B cell (primary cell): Measurements from ENCODE around the gene SIPA1L3. TPM values are rescaled to one million over a fixed set of nuclear protein-coding genes. Genes with fewer than 3 reads are reported as not detected.

Experiments used
- ATAC-seq: fragments of 200-7000 bp; cut with Tn5 transposase; one replicate; pipeline ENCODE4 v1.10.0; 2021; ENCODE audit warnings: low read depth, mild to moderate bottlenecking, moderate number of reproducible peaks, moderate library complexity
- CTCF ChIA-PET: fragments of 350-600 bp; sonication (Branson Sonifier 250); formaldehyde crosslinking; loops from one replicate; lab custom pipeline; 2021; ENCODE audit warnings: antibody characterized with exemption, inconsistent platforms; lab: Charles Lee
- POLR2A ChIA-PET: fragments of 350-600 bp; sonication (Branson Sonifier 250); formaldehyde crosslinking; loops from one replicate; lab custom pipeline; 2021; ENCODE audit warnings: antibody characterized with exemption; lab: Charles Lee
- DNase-seq: peaks from one replicate; pipeline ENCODE4 v3.0.0; 2013
- H2AFZ ChIP-seq: 2 replicates; pipeline ENCODE4 v1.6.1; 2012; ENCODE audit warnings: mild to moderate bottlenecking, low read depth, low read length; ENCODE audit not compliant: insufficient read depth, poor library complexity, severe bottlenecking
- H3K27ac ChIP-seq, 2 donors: 1 replicate in 1 of 2; 2 replicates in 1 of 2; pipeline ENCODE4 v1.5.1; 2012 to 2013; ENCODE audit warnings: low read length in 2 of 2, mild to moderate bottlenecking in 2 of 2, moderate library complexity in 1 of 2
- H3K27me3 ChIP-seq, 4 experiments: fragments of 200-600 bp in 1 of 4; sonication (generic) in 1 of 4; replicated peaks in 1 of 4; 1 replicate in 2 of 4; 2 replicates in 2 of 4; pipeline versions ENCODE4 v1.6.1 to v1.7.0; 2013 to 2016; ENCODE audit warnings: low read length in 3 of 4, mild to moderate bottlenecking in 2 of 4, mixed read lengths in 1 of 4, moderate library complexity in 1 of 4; ENCODE audit not compliant: insufficient read depth in 4 of 4, control insufficient read depth in 3 of 4; ENCODE audit errors: control extremely low read depth in 1 of 4
- H3K36me3 ChIP-seq, 2 experiments: replicated peaks in 1 of 2; 1 replicate in 1 of 2; 2 replicates in 1 of 2; pipeline versions ENCODE4 v1.6.1 to v1.7.1; 2013; ENCODE audit warnings: low read length in 1 of 2; ENCODE audit not compliant: insufficient read depth in 2 of 2, control insufficient read depth in 1 of 2; ENCODE audit errors: control extremely low read depth in 1 of 2, extremely low read depth in 1 of 2
- H3K4me1 ChIP-seq, 2 donors: fragments of 200-600 bp in 1 of 2; sonication (generic) in 1 of 2; 1 replicate in 1 of 2; 2 replicates in 1 of 2; pipeline versions ENCODE4 v1.5.1 to v1.6.1; 2013 to 2017; ENCODE audit warnings: low read length in 2 of 2; ENCODE audit not compliant: control insufficient read depth in 2 of 2, insufficient read depth in 2 of 2
- H3K4me2 ChIP-seq: replicated peaks from 2 replicates; pipeline ENCODE3; 2012; ENCODE audit warnings: mild to moderate bottlenecking, low read depth, low read length; ENCODE audit not compliant: poor library complexity, severe bottlenecking
- H3K4me3 ChIP-seq, 5 experiments: fragments of 200-600 bp in 1 of 5; sonication (generic) in 1 of 5; 1 replicate in 3 of 5; 2 replicates in 2 of 5; pipeline versions ENCODE4 v1.5.1 to v1.7.0; 2011 to 2016; ENCODE audit warnings: low read length in 4 of 5, mild to moderate bottlenecking in 4 of 5, low read depth in 2 of 5, control low read depth in 1 of 5, moderate library complexity in 1 of 5; ENCODE audit not compliant: insufficient read depth in 1 of 5; ENCODE audit errors: control extremely low read depth in 1 of 5, extremely low read depth in 1 of 5
- H3K79me2 ChIP-seq: fragments of 200-600 bp; sonication (generic); one replicate; pipeline ENCODE4 v1.6.0; 2016; ENCODE audit warnings: low read length; ENCODE audit not compliant: control insufficient read depth, insufficient read depth
- H3K9ac ChIP-seq: fragments of 200-600 bp; sonication (generic); 2 replicates; pipeline ENCODE4 v1.6.1; 2017; ENCODE audit warnings: mild to moderate bottlenecking, low read length, moderate library complexity
- H3K9me3 ChIP-seq, 3 donors: one replicate each; pipeline versions ENCODE4 v1.6.1 to v1.7.1; 2013; ENCODE audit warnings: low read length in 2 of 3; ENCODE audit not compliant: control insufficient read depth in 2 of 3, insufficient read depth in 1 of 3; ENCODE audit errors: control extremely low read depth in 1 of 3
- H4K20me1 ChIP-seq: 2 replicates; pipeline ENCODE4 v1.6.0; 2012; ENCODE audit warnings: mild to moderate bottlenecking, low read length; ENCODE audit not compliant: insufficient read depth, control insufficient read depth, poor library complexity, severe bottlenecking
- H3K27ac Mint-ChIP-seq: one replicate; pipeline ENCODE4 v1.8.0; 2021; ENCODE audit warnings: mixed read lengths
- H3K27me3 Mint-ChIP-seq: one replicate; pipeline ENCODE4 v1.8.0; 2021; ENCODE audit warnings: mixed read lengths
- H3K4me1 Mint-ChIP-seq: one replicate; pipeline ENCODE4 v1.8.0; 2021; ENCODE audit warnings: mixed read lengths
- H3K4me3 Mint-ChIP-seq: one replicate; pipeline ENCODE4 v1.8.0; 2021; ENCODE audit warnings: mixed read lengths
- H3K9me3 Mint-ChIP-seq: one replicate; pipeline ENCODE4 v1.8.0; 2022; ENCODE audit warnings: mixed read lengths; ENCODE audit not compliant: insufficient read depth
- CTCF ChIP-seq: fragments of 200-600 bp; IDR thresholded peaks from one replicate; pipeline ENCODE4 v1.8.0; 2022; ENCODE audit warnings: antibody characterized with exemption, mild to moderate bottlenecking
- EZH2 ChIP-seq: IDR thresholded peaks from 2 replicates; pipeline ENCODE4 v1.6.1; 2012; ENCODE audit warnings: borderline replicate concordance, low read depth, mild to moderate bottlenecking, moderate library complexity, low read length; ENCODE audit not compliant: insufficient read depth, poor library complexity, severe bottlenecking
- WGBS: methylation state at CpG from one replicate; pipeline ENCODE4 v1.1.5; 2013; ENCODE audit warnings: missing lambda C conversion rate; ENCODE audit not compliant: insufficient coverage; 5-methylcytosine and 5-hydroxymethylcytosine counted together
- intact Hi-C: fragments of 100-400 bp; cut with micrococcal nuclease; formaldehyde crosslinking; loops from one replicate; pipeline ENCODE4 v1.10.0; 2022
- polyA plus RNA-seq: library from polyadenylated mRNA; depleted of rRNA; stranded (reverse); fragments of >200 nt; gene quantifications from 2 replicates; pipeline ENCODE4 v1.2.3, GENCODE V29; 2012
- total RNA-seq, 2 donors: library from RNA; stranded (reverse); fragments of 120-200 nt in 1 of 2; gene quantifications; 1 replicate in 1 of 2; 2 replicates in 1 of 2; pipeline versions ENCODE4 v1.2.3 to v1.2.4, GENCODE V29; 2013 to 2022

Gene SIPA1L3
- total and polyA plus RNA-seq, 2 donors (not counting 1 experiment from before 2014, with no cell fraction given): 48.3 to 295 TPM

DNA sequence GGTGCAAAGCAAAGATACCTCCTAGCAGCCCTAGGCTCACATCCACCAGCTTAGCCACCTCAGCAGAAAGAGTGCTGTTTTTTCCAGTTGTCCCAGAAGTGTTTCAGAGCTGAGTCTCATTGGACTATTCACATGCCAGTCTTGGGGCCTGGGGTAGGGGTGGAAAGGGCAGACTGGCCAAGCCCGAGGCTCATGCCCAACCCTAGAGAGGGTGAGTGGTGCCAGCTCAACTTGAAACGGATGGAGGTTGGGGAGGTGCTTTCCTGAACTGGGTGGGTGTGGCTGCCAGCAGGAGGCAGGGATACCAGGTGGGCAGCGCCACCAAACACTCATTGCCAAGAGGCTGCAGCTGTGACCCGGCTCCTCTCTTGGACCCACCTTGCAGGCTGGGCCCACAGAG, 200.1 kb downstream of the SIPA1L3 start:
- H3K4me3 Mint-ChIP-seq: no peak overlapping the region
- Histone ChIP-seq H3K27ac (no peak overlapping the region), H3K4me1 (no peaks in the 10 kb centered on the region), H4K20me1 (peaks cover 9% of the 10 kb centered on the region), H2AFZ (no peak overlapping the region), H3K36me3 (peaks cover 26 to 88% of the 10 kb centered on the region in 2 experiments), H3K79me2 (peaks cover 13% of the 10 kb centered on the region), H3K9ac (no peak overlapping the region), H3K27me3 (no peaks in the 10 kb centered on the region), H3K4me2 (no peak overlapping the region), H3K9me3 (peaks cover 0 to 5% (median 0%) of the 10 kb centered on the region in 3 donors), H3K4me3 (no peak overlapping the region)
- intact Hi-C loops: no loop called here
- no peak for TF ChIP-seq EZH2
- TF ChIP-seq CTCF: no peak
- 93% methylated on average over 3 of the region's 4 CpGs for WGBS
- ChIA-PET CTCF (interaction anchor here (0.9 kb wide), 1 partner anchor 205 kb away, joined by 4 read pairs; no protein-coding TSS in a partner anchor), POLR2A (no interaction called here)
- H3K27ac Mint-ChIP-seq: no peak overlapping the region
- H3K27me3 Mint-ChIP-seq: no peaks in the 10 kb centered on the region
- peaks cover 3% of the 10 kb centered on the region for H3K4me1 Mint-ChIP-seq
- H3K9me3 Mint-ChIP-seq: no peaks in the 10 kb centered on the region
- no peak for ATAC-seq
- DNase-seq: no peak

DNA sequence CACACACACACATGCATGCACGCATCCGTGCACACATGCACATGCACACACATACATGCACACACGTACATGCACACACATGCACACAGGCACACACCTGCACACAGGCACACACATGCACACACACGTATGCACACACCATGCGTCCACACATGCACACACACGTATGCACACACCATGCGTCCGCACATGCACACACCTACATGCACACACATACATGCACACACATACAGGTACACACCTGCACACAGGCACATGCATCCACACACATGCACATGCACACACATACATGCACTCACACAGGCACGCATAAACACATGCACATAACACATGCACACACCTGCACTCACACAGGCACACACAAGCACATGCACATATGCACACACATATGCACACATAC, 204.9 kb downstream of the SIPA1L3 start:
- no peak overlapping the region for H3K27ac Mint-ChIP-seq
- ChIA-PET POLR2A (no interaction called here), CTCF (no interaction called here)
- H3K9ac ChIP-seq: no peak overlapping the region
- peaks cover 15% of the 10 kb centered on the region for H4K20me1 ChIP-seq
- H3K79me2 ChIP-seq: peaks cover 7% of the 10 kb centered on the region
- TF ChIP-seq CTCF (no peak), EZH2 (no peak)
- H3K4me3 Mint-ChIP-seq: no peak overlapping the region
- no peak overlapping the region for H3K4me3 ChIP-seq
- 98% methylated on average over 9 of the region's 9 CpGs for WGBS
- no peak overlapping the region for H3K4me2 ChIP-seq
- H3K27ac ChIP-seq: no peak overlapping the region
- intact Hi-C loops: no loop called here
- H3K4me1 Mint-ChIP-seq: peaks cover 12% of the 10 kb centered on the region
- H3K9me3 Mint-ChIP-seq: no peaks in the 10 kb centered on the region
- H3K27me3 ChIP-seq: no peaks in the 10 kb centered on the region
- H2AFZ ChIP-seq: no peak overlapping the region
- H3K36me3 ChIP-seq: peaks cover 6 to 87% of the 10 kb centered on the region in 2 experiments
- DNase-seq (no peak), ATAC-seq (no peak)
- peaks cover 0 to 9% of the 10 kb centered on the region in 2 donors for H3K4me1 ChIP-seq
- peaks cover 0 to 5% (median 0%) of the 10 kb centered on the region in 3 donors for H3K9me3 ChIP-seq
- H3K27me3 Mint-ChIP-seq: no peaks in the 10 kb centered on the region
